BJ (cell line): ENCODE results near the gene SLC6A6. TPM values are rescaled to one million over a fixed set of nuclear protein-coding genes. Genes with fewer than 3 reads are reported as not detected.
A peak's percentile ranks its signal among the peaks of the same experiment; 100 is the strongest.

Experiments used
- CTCF ChIA-PET: fragments of 350-600 bp; formaldehyde crosslinking; extraction: SDS; loops from one replicate; lab custom pipeline; 2021; ENCODE audit warnings: antibody characterized with exemption, inconsistent platforms; lab: Yijun Ruan, JAX
- POLR2A ChIA-PET: fragments of 300-600 bp; sonication (Branson Sonifier 250); formaldehyde crosslinking; extraction: SDS; loops from one replicate; lab custom pipeline; 2021; ENCODE audit warnings: antibody characterized with exemption; lab: Charles Lee
- DNase-seq: peaks from one replicate; pipeline ENCODE4 v3.0.0-alpha.2; 2011; ENCODE audit warnings: low read depth
- H3K27me3 ChIP-seq: 2 replicates; pipeline ENCODE4 v1.6.0; 2011; ENCODE audit warnings: low read length; ENCODE audit not compliant: control insufficient read depth, insufficient read depth
- H3K36me3 ChIP-seq: 2 replicates; pipeline ENCODE4 v1.5.1; 2011; ENCODE audit warnings: low read length; ENCODE audit not compliant: control insufficient read depth, insufficient read depth
- H3K4me3 ChIP-seq: 2 replicates; pipeline ENCODE4 v1.5.1; 2011; ENCODE audit warnings: low read depth, mild to moderate bottlenecking, control low read depth, low read length
- CTCF ChIP-seq: IDR thresholded peaks from 2 replicates; pipeline ENCODE4 v1.5.1; 2011; ENCODE audit warnings: low read depth, mild to moderate bottlenecking, control low read depth, inconsistent platforms, low read length, moderate library complexity; ENCODE audit not compliant: insufficient read depth
- polyA plus RNA-seq: library from polyadenylated mRNA; depleted of rRNA; stranded (reverse); fragments of >200 nt; gene quantifications from 2 replicates; pipeline ENCODE4 v1.2.3, GENCODE V29; 2011

Gene SLC6A6
- polyA plus RNA-seq, 1 experiment: 114 TPM

GRCh38 chr3:14360123-14360881 is 42.1 kb upstream of the SLC6A6 start:
- TF ChIP-seq CTCF: no peak
- Histone ChIP-seq H3K27me3 (peaks cover 1% of the 10 kb centered on the region; the same call in 1 of the 2 replicates), H3K36me3 (no peaks in the 10 kb centered on the region), H3K4me3 (no peak overlapping the region)
- CTCF ChIA-PET: no interaction called here
- DNase-seq: peak; percentile 28
- POLR2A ChIA-PET: interaction anchor here (0.7 kb wide), 1 partner anchor 188 kb away, joined by 3 read pairs; no protein-coding TSS in a partner anchor

GRCh38 chr3:14361068-14361677 is 41.2 kb upstream of the SLC6A6 start:
- POLR2A ChIA-PET: no interaction called here
- no peak overlapping the region for H3K4me3 ChIP-seq
- H3K27me3 ChIP-seq: peaks cover 1% of the 10 kb centered on the region; the same call in 1 of the 2 replicates
- CTCF ChIA-PET: no interaction called here
- no peak for DNase-seq
- H3K36me3 ChIP-seq: no peaks in the 10 kb centered on the region
- TF ChIP-seq CTCF: no peak

GRCh38 chr3:14362890-14363289 is 39.5 kb upstream of the SLC6A6 start:
- Histone ChIP-seq H3K36me3 (no peaks in the 10 kb centered on the region), H3K27me3 (peaks cover 1% of the 10 kb centered on the region), H3K4me3 (no peak overlapping the region)
- no peak for TF ChIP-seq CTCF
- ChIA-PET POLR2A (no interaction called here), CTCF (interaction anchor here (2.9 kb wide), 1 partner anchor 12 kb away, joined by 11 read pairs; no protein-coding TSS in a partner anchor)
- DNase-seq: no peak

- CTCF ChIA-PET: interaction anchor here (2.9 kb wide), 1 partner anchor 12 kb away, joined by 11 read pairs; no protein-coding TSS in a partner anchor
- no peak for TF ChIP-seq CTCF
- POLR2A ChIA-PET: no interaction called here
- Histone ChIP-seq H3K4me3 (no peak overlapping the region), H3K27me3 (peaks cover 2% of the 10 kb centered on the region), H3K36me3 (no peaks in the 10 kb centered on the region)
- no peak for DNase-seq
Observed at GRCh38 chr3:14363379-14363778, 39.0 kb upstream of the SLC6A6 start.

GRCh38 chr3:14363991-14364390 is 38.4 kb upstream of the SLC6A6 start:
- ChIA-PET CTCF (interaction anchor here (1.3 to 2.9 kb wide), 2 partner anchors 11 to 14 kb away, joined by 4 to 11 read pairs; no protein-coding TSS in a partner anchor), POLR2A (interaction anchor here (0.6 kb wide), 1 partner anchor 820 kb away, joined by 3 read pairs; no protein-coding TSS in a partner anchor)
- Histone ChIP-seq H3K4me3 (no peak overlapping the region), H3K27me3 (peaks cover 2% of the 10 kb centered on the region), H3K36me3 (no peaks in the 10 kb centered on the region)
- DNase-seq: no peak
- no peak for TF ChIP-seq CTCF
